NCI-H1092 (cell line): Measurements from ENCODE around the gene PDGFRA.

Source experiments
- DNase-seq: peaks from one replicate; lab custom pipeline; 2025; lab: John Stamatoyannopoulos, UW

PDGFRA gene

GRCh38 chr4:54255881-54256280 is 26.8 kb downstream of the PDGFRA start:
- DNase-seq: no peak

- no peak for DNase-seq
Measured at GRCh38 chr4:54256491-54257486, 27.7 kb downstream of the PDGFRA start.

- no peak for DNase-seq
Measured at GRCh38 chr4:54265366-54265765, 36.3 kb downstream of the PDGFRA start.

- DNase-seq: no peak
Measured at GRCh38 chr4:54268151-54268550, 39.1 kb downstream of the PDGFRA start.

GRCh38 chr4:54271464-54271863 is 42.4 kb downstream of the PDGFRA start:
- no peak for DNase-seq

GRCh38 chr4:54272051-54272450 is 43.0 kb downstream of the PDGFRA start:
- no peak for DNase-seq

- DNase-seq: no peak
Measured at GRCh38 chr4:54274264-54274663, 45.2 kb downstream of the PDGFRA start.

GRCh38 chr4:54274795-54275665 is 45.9 kb downstream of the PDGFRA start:
- DNase-seq: no peak

- no peak for DNase-seq
Measured at GRCh38 chr4:54276641-54277430, 47.7 kb downstream of the PDGFRA start.

- no peak for DNase-seq
Measured at GRCh38 chr4:54277691-54278090, 48.6 kb downstream of the PDGFRA start.

- DNase-seq: no peak
Measured at GRCh38 chr4:54278216-54278615, 49.1 kb downstream of the PDGFRA start.

GRCh38 chr4:54281054-54281766 is 52.1 kb downstream of the PDGFRA start:
- DNase-seq: no peak

GRCh38 chr4:54282837-54283236 is 53.7 kb downstream of the PDGFRA start:
- no peak for DNase-seq

GRCh38 chr4:54289316-54289715 is 60.2 kb downstream of the PDGFRA start:
- DNase-seq: no peak

- DNase-seq: no peak
Measured at GRCh38 chr4:54290980-54291379, 61.9 kb downstream of the PDGFRA start.

GRCh38 chr4:54296548-54297203 is 67.6 kb downstream of the PDGFRA start:
- no peak for DNase-seq

- DNase-seq: no peak
Measured at GRCh38 chr4:54308110-54308509, 79.0 kb downstream of the PDGFRA start.

GRCh38 chr4:54315561-54316538 is 86.8 kb downstream of the PDGFRA start:
- no peak for DNase-seq

GRCh38 chr4:54317690-54318089 is 88.6 kb downstream of the PDGFRA start:
- no peak for DNase-seq

GRCh38 chr4:54318904-54319303 is 89.8 kb downstream of the PDGFRA start:
- DNase-seq: no peak
